Lower leg skin (tissue), 3 donors: ENCODE results near the gene PAPLN.

Experiments
- CTCF ChIP-seq, 3 donors: fragments of 450-650 bp; IDR thresholded peaks; one replicate each; pipeline ENCODE4 v1.5.1; 2016; ENCODE audit warnings: antibody characterized with exemption in 3 of 3, mild to moderate bottlenecking in 3 of 3, moderate library complexity in 2 of 3
- POLR2A ChIP-seq, 2 donors: fragments of 450-650 bp; IDR thresholded peaks; one replicate each; pipeline ENCODE4 v1.6.1; 2016 to 2017; ENCODE audit warnings: antibody characterized with exemption in 2 of 2, mild to moderate bottlenecking in 1 of 2, moderate library complexity in 1 of 2

GRCh38 chr14:73188501-73188911 is 48.8 kb upstream of the PAPLN start:
- TF ChIP-seq CTCF (IDR thresholded peaks at IDR 0.05): no peak
- no peak for TF ChIP-seq POLR2A (IDR thresholded peaks at IDR 0.05)
